Measurements from ENCODE around the gene ATG7.

GRCh38 chr3:11544412-11545181, 272.4 kb downstream of the ATG7 start:
- TF ChIP-seq POLR2AphosphoS5 (IDR thresholded peaks at IDR 0.05; ENCODE audit: borderline replicate concordance, low read depth, low read length), result no peak
- no peak for TF ChIP-seq EZH2 (IDR thresholded peaks at IDR 0.05)

All from SK-N-MC (cell line).